Choroid plexus epithelial cell (primary cell): Measurements from ENCODE around the gene ZHX3.

Source experiments
- DNase-seq: peaks from one replicate; pipeline ENCODE4 v3.0.0-alpha.2; 2010; ENCODE audit warnings: low read depth
- H3K4me3 ChIP-seq: 2 replicates; pipeline ENCODE4 v1.5.1; 2011; ENCODE audit warnings: low read depth, mild to moderate bottlenecking, control low read depth, low read length, moderate library complexity
- TF ChIP-seq, protein P1 (sequence below): conservative IDR thresholded peaks from 2 replicates; pipeline ENCODE4 v1.5.1; 2011; ENCODE audit warnings: low read depth, mild to moderate bottlenecking, control low read depth, inconsistent platforms, low read length, moderate library complexity

The ZHX3 gene

DNA sequence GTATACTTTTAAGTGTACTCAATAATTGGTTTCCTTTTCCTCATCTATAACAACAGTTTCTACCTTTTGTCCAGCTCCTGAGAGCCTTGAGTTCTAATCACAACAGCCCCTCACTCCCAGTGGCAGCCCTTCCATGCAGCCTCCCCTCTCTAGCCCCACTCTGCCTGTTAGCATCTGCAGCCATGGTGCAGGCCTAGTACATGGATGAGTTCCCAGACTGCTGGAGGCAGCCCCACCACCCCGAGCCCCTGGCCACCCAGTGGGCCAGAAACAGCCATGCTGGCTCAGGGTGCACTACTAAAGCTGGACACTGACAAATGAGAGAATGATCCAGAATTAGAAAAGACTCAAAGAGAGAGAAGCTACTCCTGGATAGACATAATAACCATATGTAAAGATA lies 13.4 kb upstream of the ZHX3 start:
- TF ChIP-seq, protein P1, sequence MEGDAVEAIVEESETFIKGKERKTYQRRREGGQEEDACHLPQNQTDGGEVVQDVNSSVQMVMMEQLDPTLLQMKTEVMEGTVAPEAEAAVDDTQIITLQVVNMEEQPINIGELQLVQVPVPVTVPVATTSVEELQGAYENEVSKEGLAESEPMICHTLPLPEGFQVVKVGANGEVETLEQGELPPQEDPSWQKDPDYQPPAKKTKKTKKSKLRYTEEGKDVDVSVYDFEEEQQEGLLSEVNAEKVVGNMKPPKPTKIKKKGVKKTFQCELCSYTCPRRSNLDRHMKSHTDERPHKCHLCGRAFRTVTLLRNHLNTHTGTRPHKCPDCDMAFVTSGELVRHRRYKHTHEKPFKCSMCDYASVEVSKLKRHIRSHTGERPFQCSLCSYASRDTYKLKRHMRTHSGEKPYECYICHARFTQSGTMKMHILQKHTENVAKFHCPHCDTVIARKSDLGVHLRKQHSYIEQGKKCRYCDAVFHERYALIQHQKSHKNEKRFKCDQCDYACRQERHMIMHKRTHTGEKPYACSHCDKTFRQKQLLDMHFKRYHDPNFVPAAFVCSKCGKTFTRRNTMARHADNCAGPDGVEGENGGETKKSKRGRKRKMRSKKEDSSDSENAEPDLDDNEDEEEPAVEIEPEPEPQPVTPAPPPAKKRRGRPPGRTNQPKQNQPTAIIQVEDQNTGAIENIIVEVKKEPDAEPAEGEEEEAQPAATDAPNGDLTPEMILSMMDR = no peak
- H3K4me3 ChIP-seq = no peak overlapping the region
- no peak for DNase-seq

DNA sequence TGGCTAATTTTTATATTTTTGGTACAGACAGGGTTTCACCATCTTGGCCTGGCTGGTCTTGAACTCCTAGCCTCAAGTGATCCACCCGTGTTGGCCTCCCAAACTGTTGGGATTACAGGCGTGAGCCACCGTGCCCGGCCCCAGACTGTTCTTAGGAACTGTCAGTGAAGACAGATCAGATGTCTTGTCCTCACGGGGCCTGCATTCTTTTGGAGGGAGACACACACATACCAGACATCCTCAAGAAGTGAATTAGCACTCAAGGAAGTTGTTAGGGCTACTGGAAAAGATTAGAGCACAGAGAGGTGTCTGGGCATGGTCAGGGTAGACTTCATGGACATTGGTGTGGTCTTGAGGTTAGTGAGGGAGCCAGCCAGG lies 12.8 kb upstream of the ZHX3 start:
- no peak overlapping the region for H3K4me3 ChIP-seq
- DNase-seq = peak; percentile 73
- TF ChIP-seq, protein P1 = no peak

DNA sequence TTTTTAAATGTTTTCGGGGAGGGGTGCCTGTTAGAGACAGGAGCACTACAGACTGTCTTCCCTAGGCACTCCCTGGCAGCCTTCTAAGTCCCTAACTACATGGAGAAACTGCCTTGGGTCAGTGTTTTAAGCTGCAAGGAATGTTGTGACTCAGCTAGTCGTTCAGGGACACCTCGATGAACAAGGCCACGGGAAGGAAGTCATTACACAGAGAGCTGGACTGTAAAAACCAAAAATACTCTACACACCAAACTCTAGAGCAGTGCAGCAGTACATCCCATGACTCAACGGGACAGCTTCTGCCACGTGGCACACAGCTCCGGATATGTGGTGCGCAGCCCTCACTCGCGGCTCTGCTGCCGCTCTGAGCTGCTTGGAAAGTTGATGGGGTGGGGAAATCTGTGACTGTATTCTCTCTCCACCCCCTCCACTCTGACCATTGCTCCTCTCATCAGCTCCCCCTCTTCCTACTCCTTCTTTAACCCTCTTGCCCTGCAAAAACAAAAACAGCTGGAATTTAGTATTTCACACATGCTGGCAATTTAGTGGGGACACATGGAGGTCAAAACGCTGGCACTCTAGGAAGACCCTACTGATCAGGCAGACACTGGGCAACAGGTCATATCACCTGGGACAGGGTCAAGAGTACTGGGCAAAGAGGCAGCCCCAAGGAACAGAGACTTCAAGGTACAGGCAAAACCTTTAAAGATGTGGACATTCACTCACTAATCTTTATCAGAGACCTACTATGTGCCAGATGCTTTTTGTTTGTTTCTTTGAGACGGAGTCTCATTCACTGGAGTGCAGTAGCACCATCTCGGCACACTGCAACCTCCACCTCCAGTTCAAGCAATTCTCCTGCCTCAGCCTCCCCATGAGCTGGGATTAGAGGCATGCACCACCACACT lies 12.2 kb upstream of the ZHX3 start:
- TF ChIP-seq, protein P1 = peak; percentile 4
- peak; percentile 95 for DNase-seq
- no peak overlapping the region for H3K4me3 ChIP-seq

DNA sequence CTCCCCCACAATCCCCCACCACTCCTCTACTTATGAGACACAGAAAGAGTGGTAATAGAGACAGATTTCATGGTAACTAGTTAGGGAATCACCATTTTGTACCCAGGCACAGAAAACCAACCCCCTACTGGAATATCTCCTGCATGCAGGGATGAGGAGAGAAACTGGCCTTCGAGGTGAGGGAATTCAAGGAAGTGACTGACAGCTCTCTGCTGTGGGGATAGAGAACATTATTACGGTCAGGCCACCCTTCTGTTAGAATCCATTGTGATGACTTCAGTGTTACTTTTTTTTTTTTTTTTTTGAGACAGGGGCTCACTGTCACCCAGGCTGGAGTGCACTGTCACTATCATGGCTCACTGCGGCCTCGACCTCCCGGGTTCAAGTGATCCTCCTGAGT lies 9.6 kb upstream of the ZHX3 start:
- TF ChIP-seq, protein P1 = no peak
- no peak for DNase-seq
- no peak overlapping the region for H3K4me3 ChIP-seq

DNA sequence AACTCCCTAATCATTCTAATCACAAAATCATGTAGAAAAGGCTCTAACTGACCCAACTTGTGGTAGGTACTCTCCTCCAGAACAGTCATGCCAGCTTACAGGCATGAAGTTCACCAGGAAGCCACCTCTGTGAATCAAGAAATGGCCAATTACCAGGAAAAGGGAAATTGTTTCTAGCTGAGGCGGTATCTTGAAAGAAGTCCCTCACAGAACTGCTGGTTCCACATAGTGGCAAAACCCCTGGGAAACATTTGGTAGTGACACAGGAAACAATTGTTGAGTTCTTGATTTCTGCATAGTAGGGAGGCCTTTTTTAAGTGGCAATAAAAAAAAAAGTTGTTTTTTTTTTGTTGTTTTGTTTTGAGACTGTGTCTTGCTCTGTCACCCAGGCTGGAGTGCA lies 3.4 kb upstream of the ZHX3 start:
- H3K4me3 ChIP-seq = no peak overlapping the region
- TF ChIP-seq, protein P1 = no peak
- no peak for DNase-seq

DNA sequence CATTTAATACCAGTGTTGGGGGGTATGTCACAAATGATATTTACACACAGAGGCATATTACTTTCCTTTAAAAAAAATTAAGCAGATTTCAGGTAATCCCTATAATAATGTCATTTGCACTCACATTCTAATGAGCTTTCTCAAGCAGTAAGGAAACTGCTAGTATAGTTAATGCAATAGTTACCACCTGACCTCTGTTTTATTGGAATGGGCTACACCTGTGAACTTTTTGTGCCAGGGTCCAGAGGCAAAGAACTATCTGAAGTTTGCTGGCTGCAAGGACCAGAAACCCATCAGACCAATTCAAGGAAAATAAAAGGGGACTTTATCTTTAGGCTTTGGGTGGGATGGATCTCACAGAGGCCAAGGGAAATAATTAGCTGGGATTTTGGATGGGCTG lies 2.9 kb upstream of the ZHX3 start:
- TF ChIP-seq, protein P1 = no peak
- no peak overlapping the region for H3K4me3 ChIP-seq
- DNase-seq = no peak

DNA sequence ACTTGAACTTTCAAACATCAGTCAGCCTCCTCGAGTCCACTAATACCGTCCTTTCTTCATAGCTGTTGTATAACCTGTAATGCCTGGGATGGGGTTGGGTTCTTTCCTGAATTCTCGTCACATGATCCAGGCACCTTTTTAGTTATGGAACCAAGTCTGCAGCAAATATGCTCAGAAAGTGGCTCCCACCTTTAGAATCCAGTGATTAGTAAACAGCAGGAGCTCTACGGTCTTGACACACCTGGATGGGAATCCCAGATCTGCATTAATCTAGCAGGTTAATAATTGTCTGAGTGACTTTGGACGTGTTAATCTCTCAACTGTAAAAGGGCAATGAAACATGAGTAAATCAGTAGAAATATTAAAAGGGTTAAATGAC lies 729 bp upstream of the ZHX3 start:
- TF ChIP-seq, protein P1 = no peak
- H3K4me3 ChIP-seq = no peak overlapping the region
- no peak for DNase-seq
